GM19463 (cell line): ENCODE results near the gene AK4.
"Not testable (repeated sequence)": the region's sequence is repeated elsewhere in the genome, so short reads cannot be mapped to it uniquely, and the experiment has no call there.

Source experiments
- ATAC-seq: cut with Tn5 transposase; IDR thresholded peaks from one replicate; pipeline ENCODE4 v1.9.1; 2021; ENCODE audit warnings: mild to moderate bottlenecking, moderate library complexity; ENCODE audit not compliant: unreplicated experiment

AK4 gene

DNA sequence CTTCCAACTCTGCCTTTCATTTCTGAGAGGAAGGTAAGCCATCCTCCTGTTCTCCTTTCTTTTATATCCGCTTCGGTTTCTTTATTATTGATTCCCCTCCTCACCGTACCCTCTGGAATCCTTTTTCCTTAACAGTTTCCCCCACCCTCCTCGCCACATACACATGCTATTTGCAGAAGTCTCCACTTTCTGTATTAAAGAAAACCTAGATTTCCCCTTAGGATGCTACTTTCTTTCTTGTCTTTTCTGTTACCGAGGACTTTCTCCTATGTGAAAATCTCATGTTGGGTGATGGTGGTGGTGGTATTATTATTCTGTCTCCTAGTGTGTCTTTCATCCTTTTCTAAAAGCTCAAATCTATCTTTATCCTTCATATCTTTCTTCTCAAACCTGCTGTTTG, 62.3 kb downstream of the AK4 start:
- no peak for ATAC-seq

DNA sequence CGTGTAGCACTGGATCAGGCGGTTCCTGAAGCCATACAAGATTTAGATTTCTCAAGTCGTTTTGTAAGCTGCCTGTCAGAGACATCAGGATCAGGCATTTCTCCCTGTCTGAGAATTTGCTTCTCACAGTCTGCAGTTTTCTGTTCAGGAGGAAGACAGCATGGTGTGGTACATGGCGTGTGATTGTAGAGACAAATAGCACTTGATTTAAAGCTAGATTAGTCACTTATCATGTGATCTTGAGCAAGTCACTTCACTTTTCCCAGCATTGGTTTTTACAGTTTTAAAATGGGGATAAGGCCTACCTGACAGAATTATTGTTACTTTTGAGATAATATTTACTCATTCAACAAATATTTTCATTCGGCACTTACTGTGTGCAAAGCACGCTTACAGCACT, 63.3 kb downstream of the AK4 start:
- ATAC-seq, result no peak

DNA sequence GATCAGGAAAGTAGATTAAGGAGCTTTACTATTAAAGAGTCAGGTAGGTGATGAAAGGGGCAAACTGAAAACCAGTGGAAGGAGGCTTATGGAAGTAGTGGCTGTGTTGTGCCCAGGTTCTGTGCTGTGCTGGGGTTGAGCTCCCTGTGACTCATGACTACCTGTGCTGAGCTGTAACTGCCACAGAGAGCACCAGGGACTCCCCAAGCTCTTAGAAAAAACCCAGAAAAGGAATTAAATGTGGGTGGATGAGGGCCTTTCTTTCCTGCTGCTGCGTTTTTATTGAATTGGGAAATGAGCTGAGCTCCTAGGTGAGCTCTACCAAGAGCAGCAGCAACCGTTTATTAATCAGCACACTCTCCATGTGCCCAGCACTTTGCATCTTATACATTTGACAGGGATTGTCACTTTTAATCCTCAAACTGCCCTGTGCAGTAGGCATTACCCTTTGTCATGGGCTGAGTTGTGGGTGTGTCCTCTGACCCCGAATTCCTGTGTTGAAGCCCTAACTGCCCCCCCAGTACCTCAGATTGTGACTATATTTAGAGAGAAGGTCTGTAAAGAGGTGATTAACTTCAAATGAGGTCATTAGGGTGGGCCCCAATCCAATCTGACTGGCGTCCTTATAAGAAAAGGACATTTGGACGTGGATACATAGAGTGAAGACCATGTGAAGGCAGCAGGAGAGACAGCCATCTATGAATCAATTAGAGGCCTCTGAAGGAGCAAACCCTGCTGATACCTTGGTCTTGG, 65.4 kb downstream of the AK4 start:
- ATAC-seq, result peak; percentile 34

DNA sequence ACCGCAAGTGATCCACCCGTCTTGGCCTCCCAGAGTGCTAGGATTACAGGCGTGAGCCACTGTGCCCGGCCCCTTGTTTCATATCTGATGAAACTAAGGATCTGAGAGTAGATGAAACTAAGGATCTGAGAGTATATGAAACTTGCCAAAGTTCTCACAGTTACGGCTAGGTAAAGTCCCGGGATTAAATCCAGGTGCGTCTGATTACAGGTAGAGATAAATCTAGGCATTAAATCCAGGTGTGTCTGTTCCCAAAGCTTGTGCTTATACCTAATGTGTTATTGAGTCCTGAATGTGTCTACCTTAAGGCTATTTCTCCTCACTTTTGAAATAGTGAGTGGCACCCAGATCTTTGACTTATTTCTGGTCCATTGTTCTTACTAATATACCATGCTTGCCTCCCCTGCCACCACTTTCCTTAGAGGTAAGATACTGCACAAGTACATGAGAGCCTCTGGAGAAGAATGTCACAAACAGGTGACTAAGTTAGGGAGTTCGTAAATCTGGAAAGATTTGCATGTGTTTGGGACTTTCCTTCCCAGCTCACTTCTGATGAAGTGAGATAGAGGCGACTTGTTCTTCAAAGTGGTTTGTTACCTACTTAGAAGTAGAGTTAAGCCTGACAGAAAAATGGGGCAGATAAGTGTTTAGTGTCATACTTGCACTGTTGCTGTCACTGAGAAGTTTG, 66.5 kb downstream of the AK4 start:
- no peak for ATAC-seq

DNA sequence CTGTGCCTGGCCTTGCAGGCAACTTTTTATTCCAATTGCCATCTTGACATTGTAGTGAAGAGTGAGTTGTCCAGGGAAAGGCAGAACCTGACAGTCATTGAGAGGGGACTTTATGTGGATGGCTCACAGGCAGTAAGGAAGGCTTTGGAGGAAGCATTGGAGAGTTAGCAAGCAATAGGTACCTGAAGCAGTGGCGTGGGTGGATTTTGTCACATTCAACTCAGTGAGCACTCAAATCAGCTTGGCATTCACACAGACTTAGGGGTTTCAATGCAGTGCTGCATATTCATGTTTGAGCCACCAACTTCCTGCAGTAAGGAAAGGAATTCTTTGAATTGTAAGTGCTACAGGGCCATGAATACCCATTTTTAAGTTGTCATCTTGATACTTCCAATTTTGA, 69.0 kb downstream of the AK4 start:
- ATAC-seq, result no peak

DNA sequence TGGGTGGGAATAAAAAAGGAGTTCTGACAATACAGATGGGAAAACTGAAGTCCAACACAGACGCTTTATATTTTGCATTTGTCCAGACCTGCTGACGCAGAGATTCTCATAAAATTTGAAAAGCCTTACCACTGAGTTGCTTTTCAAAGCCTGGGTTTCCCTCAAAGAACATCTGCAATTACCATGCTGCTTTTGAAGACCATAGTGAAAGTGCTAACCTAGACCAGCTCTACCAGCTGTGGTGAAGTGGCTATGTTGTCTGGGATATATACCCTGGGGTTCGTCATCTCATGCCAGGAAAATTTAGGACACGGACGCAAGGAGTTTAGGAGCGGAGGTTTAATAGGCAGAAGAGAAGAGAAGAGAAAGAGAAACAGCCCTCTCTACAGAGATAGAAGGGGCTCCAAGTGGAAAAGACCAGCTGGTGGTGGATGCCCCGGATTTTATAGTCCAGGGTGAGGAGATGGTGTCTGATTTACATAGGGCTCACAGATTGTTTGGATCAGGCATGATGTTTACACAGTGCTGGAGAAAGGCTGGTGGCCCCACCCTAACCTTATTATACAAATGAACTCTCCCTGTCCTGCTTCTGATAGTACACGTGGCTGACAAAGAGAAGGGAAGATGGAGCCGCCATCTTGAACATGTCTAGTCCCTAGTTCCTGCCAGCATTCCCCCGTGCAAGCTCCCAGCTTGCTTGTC, 73.8 kb downstream of the AK4 start:
- ATAC-seq, result no peak

DNA sequence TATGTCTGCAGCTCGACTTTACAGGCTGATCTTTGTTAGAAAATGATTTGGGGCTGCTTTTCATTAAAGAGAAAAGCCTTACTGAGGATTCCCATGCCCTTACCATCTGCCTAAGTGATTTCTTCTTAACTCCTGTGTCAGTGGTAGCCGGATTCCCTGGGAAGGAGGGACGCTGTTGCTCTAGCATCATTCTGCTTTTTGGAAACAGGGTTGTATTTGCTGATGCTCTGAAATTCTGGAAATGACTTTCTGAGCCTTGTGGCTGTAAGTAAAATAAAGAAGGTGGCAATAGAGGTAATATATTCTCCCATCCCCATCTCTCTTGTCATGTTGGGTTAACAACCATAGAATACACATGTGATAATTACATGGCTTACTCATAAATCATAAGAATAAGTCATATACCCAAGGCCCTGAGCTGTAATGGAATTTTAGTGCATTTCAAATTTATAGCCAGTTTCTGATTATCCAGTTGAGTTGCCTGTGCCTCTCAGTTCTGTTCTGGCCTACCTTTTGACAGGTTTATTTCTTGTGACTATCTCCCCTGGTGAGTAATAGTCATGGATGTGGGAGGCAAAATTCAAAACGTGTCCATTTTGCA, 74.4 kb downstream of the AK4 start:
- no peak for ATAC-seq

DNA sequence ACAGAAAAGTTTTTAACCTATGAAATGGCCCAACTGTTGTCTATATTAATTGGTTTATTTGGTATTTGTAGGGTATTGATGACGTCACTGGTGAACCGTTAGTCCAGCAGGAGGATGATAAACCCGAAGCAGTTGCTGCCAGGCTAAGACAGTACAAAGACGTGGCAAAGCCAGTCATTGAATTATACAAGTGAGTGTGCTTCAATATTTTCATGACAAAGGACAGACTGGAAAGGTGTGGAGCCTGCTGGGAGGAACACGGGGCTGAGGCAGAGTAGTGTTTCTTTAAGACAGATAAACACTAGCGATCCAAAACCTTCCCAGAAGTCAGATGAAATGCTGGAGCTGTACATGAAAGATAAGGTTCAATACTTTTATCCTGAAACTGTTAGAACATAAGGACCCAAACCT, 76.7 kb downstream of the AK4 start:
- no peak for ATAC-seq

DNA sequence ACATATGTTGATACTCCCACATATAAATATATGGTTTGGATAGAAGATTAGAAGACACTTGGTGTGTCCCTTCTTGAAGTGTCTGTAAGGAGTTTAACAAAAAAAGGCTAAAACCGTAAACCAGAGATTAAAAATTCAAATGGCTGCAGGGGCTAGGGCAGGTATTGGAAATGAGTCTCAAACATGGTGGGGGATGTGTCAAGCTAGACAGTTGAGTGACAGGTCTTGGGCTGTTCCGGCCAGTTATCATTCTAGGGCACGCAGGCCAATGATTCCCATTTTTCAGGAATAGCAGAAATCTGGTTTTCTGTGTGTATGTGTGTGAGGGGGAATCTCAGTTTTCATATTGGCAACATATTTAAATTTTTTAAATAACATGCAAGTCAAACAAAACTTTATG, 77.2 kb downstream of the AK4 start:
- no peak for ATAC-seq

DNA sequence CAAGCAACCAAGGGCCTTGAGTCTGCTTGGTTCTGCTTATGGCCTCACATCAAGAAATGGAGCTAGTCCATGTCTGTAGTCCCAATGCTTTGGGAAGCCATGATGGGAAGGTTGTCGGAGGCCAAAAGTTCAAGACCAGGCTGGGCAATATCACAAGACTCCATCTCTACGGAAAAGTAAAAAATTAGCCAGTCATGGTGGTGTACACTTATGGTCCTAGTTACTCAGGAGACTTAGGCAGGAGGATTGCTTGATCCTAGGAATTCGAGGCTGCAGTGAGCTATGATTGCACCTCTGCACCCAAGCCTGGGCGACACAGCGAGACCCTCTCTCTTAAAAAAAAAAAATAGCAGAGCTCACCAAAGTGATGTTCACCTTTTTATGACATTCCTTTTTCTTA, 81.2 kb downstream of the AK4 start:
- ATAC-seq, result no peak

DNA sequence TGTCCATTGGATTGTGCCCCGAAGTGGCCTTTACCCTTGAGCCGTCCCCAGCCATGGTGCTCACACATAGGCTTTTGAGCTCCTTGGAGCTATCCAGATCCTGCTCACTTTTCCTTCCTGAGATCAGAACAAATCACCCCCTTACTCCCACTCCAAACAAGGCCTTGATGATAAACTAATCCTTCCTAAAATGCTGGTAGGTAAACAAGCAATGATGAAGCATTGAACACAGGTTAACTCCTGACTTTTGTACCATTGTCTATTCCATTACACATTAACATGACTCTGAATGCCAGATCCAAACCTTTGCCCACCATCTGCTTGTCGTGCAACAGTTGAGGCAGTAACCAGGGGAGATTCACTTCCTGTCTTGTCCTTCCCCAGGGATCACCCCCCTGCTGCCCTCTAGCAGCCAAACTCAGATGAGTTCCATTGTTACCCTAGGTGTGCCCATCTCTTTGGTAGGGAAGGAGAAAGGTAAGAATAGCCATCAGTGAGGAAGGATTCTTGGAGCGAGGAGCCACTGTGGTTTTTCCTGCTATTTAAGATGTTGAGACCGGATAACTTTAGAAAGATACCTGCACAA, 81.8 kb downstream of the AK4 start:
- ATAC-seq, result no peak

DNA sequence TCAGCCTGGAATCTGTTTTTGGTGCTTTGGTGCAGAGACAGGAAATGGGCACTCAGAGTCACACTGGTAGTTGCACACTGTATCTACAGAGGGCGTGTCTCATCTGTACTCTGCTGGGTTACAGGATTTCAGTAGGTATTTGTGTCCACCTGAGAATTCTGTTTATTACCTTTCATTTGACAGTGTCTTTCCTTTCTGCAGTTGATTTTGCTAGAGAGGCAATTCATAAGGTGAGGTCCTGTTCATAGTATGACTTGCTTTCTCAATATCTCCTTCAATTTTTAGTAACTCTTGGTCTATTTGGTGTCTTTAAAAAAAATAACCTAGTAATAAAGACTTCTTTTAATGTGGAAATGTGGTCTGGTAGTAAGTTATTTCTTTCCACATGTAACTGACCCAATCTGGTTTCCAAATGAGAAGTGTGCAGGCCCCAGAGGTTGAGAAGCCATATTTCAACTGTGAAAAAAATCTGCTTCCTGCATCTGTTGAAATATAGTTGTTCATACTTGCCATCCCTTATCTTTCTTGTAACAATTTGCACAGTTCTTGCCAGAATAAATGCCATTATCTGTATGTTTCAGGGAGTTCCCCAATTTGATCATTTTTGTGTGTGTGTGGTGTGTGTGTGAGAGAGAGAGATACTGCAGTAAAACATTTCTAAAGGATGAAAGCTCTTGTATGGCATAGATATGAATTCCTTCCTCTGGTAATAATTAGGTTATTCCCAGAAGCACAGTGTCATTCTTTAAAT, 82.9 kb downstream of the AK4 start:
- peak; percentile 79 for ATAC-seq

DNA sequence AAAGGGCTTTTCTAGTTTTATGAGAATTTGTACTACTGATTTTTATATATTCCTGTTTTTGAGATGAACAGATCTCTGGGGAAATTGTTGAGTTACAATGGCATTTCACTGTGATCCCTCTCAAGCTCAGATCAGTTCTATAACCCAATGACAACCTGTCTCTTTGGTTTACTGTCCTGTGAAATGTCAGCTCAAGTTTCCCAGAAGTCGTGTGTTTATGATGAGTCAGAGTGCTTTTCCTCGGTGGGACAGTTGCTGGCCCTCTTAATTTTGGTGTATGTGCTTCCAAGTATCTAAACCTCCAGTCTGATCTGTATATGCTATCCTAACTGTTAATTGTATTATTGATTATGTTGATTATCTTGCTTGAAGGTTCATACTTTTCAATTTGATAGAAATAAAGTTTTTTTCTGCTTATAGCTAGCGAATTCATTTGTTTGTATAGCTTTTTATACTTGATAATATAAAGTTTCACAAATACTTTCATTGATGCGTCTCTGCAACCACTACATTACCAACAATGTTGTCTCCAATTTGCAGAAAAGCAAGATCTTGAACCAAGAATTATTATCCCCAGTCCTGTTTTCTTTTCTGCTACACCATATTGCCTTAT, 83.8 kb downstream of the AK4 start:
- no peak for ATAC-seq

DNA sequence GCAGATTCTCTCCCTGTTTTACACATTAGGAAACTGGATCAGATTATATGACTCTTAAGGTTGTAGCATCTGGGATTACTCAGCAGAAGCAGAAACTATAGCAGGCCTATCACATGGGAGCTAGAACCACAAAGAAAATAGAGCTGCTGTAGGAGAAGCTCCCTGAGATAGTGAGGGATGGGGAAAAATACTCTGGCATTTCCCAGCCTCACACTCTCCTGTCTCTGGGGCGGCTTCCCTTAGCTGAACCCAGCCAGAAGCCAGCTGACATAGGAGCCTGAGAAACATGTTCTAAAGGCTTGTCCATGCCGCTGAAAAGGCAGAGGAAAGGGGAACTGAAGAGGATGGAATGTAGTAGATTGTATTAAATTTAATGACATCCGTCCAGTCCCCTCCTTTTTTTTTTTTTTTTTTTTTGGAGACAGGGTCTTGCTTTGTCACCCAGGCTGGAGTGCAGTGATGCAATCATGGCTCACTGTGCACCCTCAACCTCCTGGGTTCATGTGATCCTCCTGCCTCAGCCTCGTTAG, 84.5 kb downstream of the AK4 start:
- no peak for ATAC-seq

DNA sequence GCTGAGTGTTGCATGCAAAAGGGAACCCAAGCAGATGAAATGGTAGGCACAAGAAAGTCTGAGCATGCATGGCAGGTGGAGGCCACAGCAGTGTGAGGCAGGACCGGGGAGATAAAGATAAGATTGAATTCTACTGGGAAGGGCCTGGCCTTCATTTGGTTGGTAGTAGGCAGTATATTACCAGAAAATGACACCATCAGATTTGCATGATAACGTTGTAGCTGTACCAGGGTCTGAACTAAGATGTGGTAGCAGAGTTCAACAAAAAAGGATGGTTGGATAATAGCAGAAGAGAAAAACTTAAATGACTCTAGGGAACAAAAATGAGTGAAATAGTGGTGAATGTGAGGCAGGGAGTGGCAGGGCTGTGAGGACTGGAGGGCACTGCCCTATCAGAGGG, 85.8 kb downstream of the AK4 start:
- no peak for ATAC-seq

DNA sequence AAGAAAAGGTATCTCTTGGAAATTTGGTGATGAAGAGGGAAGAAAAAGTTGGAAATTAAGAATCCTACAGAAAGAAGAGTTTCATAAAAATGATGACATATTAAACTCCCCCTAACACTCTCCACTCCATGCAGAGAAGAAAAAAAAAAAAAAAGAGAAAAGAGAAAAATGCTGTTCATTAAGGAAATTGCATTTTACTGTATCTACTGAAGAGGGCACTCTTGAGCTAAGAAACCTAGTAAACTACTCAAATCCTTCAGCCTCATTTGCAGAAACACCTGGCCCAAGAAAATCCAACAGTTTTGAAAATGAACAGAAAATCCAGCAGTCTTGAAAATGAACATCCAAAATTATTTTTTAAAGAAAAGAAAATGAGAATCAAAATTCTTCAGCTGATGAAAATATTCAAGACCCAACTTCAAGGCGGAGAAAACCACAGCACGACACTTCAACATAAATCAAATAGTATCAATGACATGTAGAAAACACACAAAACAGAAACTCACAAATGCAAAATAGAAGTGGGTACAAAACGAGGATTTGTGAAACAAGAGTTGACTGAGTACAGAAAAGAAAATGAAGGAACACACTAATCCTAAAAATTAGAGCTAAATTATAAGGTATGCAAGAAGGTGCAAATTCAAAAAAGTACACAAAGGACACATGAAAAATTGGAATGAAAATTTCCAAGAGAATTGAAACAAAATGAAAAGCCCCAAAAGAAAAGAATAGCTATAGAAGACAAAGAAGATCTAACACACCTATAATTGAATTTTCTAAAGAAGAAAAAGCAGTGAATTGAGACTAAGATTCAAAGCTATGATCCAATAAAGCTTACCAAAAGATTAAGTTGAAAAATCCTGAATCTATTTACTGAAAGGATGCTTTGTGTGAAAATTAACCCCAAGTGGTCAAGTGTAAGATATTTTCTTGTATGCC, 88.1 kb downstream of the AK4 start:
- ATAC-seq, result no peak

DNA sequence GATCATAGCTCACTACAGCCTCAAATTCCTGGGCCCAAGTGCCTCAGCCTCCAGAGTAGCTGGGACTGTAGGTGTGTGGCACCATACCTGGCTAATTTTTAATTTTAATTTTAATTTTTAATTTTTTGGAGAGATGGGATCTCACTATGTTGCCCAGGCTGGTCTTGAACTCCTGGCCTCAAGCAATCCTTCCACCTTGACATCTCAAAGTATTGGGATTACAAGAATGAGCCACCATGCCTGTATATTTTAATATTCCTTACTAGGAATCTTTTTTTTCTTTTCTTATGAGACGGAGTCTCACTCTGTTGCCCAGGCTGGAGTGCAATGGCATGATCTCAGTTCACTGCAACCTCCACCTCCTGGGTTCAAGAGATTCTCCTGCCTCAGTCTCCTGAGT, 89.1 kb downstream of the AK4 start:
- not testable (repeated sequence) for ATAC-seq

DNA sequence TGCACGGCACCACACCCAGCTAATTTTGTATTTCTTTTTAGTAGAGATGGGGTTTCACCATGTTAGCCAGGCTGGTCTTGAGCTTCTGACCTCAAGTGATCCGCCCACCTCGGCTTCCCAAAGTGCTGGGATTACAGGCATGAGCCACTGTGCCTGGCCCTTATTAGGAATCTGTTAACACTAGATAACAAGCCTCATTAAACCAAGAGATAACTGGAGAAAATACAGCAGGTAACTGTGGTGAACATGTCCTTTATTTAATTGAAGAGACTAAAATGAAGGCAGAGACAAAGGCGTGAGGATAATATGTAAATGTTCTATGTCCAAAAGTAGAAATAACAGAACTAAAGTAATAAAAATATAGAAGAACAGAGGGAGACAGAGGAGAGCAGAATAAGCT, 89.5 kb downstream of the AK4 start:
- no peak for ATAC-seq

DNA sequence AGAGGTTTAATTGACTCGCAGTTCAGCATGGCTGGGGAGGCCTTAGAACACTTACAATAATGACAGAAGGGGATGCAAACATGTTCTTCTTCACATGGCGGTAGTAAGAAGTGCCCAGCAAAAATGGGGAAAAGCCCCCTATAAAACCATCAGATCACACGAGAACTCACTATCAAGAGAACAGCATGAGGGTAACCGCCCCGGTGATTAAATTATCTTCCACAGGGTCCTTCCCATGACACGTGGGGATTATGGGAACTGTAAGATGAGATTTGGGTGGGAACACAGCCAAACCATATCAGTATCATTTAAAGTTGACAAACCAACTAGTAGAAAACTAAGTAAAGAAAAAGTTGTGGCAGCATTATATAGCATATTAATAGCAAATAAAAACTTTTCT, 90.0 kb downstream of the AK4 start:
- ATAC-seq, result no peak
